ENCODE measurements around the gene PPFIA3. TPM values are rescaled to one million over a fixed set of nuclear protein-coding genes. Genes with fewer than 3 reads are reported as not detected.

Gene PPFIA3
- total and polyA plus RNA-seq, 2 donors (not counting 1 experiment from before 2014, with no cell fraction given): 0.62 to 1.3 TPM

DNA sequence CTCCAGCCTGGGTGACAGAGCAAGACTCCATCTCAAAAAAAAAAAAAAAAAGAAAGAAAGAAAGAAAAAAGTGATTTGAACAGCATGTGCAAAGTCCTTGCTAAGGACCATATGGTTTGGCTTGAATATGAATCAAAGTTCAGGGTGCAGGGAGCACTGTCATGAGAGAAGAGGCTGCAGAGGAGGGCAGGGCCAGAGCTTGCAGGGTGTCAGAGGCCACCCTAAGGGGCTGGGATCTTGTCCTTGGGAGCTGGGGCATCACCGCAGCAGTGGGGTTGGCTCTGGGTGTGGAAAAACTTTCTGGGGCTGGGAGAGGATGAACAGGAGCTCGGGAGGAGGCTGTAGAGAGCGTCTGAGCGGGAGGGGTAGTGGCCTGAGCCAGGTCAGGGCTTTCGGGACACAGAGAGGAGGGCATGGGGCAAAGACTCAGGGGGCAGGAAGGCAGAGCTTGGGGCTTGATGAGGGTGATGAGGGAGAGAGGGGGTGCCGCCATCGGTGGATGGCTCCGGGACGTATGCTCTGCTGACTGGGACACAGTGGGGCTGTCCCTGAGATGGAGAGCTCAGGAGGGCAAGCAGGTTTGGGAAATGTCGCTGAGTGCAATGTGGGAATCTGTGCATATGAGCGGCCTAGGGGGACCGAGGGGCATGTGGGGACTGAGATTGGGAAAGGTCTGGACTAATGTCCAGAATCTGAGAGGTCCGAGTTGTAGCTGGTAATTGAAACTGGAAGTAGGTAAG, 41.3 kb downstream of the PPFIA3 start:
- Histone ChIP-seq H3K9ac (ENCODE audit: insufficient read depth, low read length) (no peak overlapping the region), H3K27me3 (ENCODE audit: control insufficient read depth, insufficient read depth, low read length) (no peaks in the 10 kb centered on the region), H2AFZ (ENCODE audit: low read length) (no peak overlapping the region), H3K9me3 (ENCODE audit: control insufficient read depth, insufficient read depth, low read depth, low read length) (no peaks in the 10 kb centered on the region), H3K79me2 (ENCODE audit: control insufficient read depth, insufficient read depth, low read length) (no peaks in the 10 kb centered on the region), H3K4me1 (ENCODE audit: control insufficient read depth, extremely low read depth, insufficient read depth, low read length) (peaks cover 5% of the 10 kb centered on the region), H3K27ac (ENCODE audit: insufficient read depth, low read length) (no peak overlapping the region), H3K36me3 (ENCODE audit: control insufficient read depth, insufficient read depth, low read length) (no peaks in the 10 kb centered on the region), H3K4me2 (ENCODE audit: extremely low read depth, insufficient read depth, low read length) (no peak overlapping the region), H4K20me1 (ENCODE audit: control insufficient read depth, extremely low read depth, insufficient read depth, low read length) (no peaks in the 10 kb centered on the region), H3K4me3 (replicated peaks in 1 of 4; ENCODE audit: control extremely low read depth in 1 of 4, insufficient read depth in 1 of 4, low read depth in 3 of 4, low read length in 4 of 4) (no peak overlapping the region)
- no peak for DNase-seq (ENCODE audit: low read depth in 2 of 2)
- TF ChIP-seq EZH2 (IDR thresholded peaks at IDR 0.05; ENCODE audit: low read length, missing control alignments): no peak
- TF ChIP-seq, protein P1, sequence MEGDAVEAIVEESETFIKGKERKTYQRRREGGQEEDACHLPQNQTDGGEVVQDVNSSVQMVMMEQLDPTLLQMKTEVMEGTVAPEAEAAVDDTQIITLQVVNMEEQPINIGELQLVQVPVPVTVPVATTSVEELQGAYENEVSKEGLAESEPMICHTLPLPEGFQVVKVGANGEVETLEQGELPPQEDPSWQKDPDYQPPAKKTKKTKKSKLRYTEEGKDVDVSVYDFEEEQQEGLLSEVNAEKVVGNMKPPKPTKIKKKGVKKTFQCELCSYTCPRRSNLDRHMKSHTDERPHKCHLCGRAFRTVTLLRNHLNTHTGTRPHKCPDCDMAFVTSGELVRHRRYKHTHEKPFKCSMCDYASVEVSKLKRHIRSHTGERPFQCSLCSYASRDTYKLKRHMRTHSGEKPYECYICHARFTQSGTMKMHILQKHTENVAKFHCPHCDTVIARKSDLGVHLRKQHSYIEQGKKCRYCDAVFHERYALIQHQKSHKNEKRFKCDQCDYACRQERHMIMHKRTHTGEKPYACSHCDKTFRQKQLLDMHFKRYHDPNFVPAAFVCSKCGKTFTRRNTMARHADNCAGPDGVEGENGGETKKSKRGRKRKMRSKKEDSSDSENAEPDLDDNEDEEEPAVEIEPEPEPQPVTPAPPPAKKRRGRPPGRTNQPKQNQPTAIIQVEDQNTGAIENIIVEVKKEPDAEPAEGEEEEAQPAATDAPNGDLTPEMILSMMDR (conservative IDR thresholded peaks at IDR 0.05 in 1 of 2, IDR thresholded peaks at IDR 0.05 in 1 of 2; ENCODE audit: low read depth in 1 of 2, low read length in 2 of 2): no peak

GRCh38 chr19:49161987-49162386, 42.6 kb downstream of the PPFIA3 start:
- TF ChIP-seq EZH2 (IDR thresholded peaks at IDR 0.05; ENCODE audit: low read length, missing control alignments): no peak
- TF ChIP-seq, protein P1 (conservative IDR thresholded peaks at IDR 0.05 in 1 of 2, IDR thresholded peaks at IDR 0.05 in 1 of 2; ENCODE audit: low read depth in 1 of 2, low read length in 2 of 2): no peak

DNA sequence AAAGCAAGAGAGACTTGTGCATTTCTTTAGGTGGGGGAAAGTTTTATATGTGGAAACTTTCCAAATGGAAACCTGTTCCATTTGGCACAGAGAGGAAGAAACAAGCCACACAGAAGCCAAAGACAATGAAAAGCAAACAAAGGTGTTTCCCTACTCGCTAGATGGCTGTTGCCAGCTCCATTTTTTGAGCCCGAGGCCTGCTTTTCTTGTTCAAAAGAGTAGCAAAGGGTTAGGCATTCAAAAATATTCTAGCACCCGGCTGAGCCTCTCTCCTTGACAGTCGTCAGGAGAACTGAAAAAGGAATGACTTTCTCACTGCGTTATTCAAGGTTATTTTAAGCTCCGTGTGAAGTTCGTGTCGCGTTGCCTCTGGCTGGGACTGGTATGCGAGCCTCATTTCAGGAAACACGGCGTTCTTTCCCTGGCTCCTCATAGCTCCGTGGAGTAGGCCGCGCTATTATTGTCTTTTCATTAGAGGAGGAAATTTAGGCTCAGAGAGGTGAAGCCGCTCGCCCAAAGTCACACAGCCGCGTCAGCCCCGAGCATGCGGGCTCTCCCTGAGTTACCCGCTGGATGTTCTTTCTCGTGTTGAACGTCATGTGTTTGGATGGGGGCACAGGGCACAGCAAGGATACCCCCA, 45.9 kb downstream of the PPFIA3 start:
- Histone ChIP-seq H3K36me3 (ENCODE audit: control insufficient read depth, insufficient read depth, low read length) (no peaks in the 10 kb centered on the region), H3K4me2 (ENCODE audit: extremely low read depth, insufficient read depth, low read length) (no peak overlapping the region), H4K20me1 (ENCODE audit: control insufficient read depth, extremely low read depth, insufficient read depth, low read length) (no peaks in the 10 kb centered on the region), H3K27ac (ENCODE audit: insufficient read depth, low read length) (no peak overlapping the region), H3K4me1 (ENCODE audit: control insufficient read depth, extremely low read depth, insufficient read depth, low read length) (no peaks in the 10 kb centered on the region), H3K9ac (ENCODE audit: insufficient read depth, low read length) (no peak overlapping the region), H3K27me3 (ENCODE audit: control insufficient read depth, insufficient read depth, low read length) (no peaks in the 10 kb centered on the region), H3K79me2 (ENCODE audit: control insufficient read depth, insufficient read depth, low read length) (no peaks in the 10 kb centered on the region), H3K9me3 (ENCODE audit: control insufficient read depth, insufficient read depth, low read depth, low read length) (no peaks in the 10 kb centered on the region), H2AFZ (ENCODE audit: low read length) (no peak overlapping the region), H3K4me3 (replicated peaks in 1 of 4; ENCODE audit: control extremely low read depth in 1 of 4, insufficient read depth in 1 of 4, low read depth in 3 of 4, low read length in 4 of 4) (no peak overlapping the region)
- peak in 1 of 2 donors; percentile 34 for DNase-seq (ENCODE audit: low read depth in 2 of 2)
- TF ChIP-seq EZH2 (IDR thresholded peaks at IDR 0.05; ENCODE audit: low read length, missing control alignments): no peak
- TF ChIP-seq, protein P1 (conservative IDR thresholded peaks at IDR 0.05 in 1 of 2, IDR thresholded peaks at IDR 0.05 in 1 of 2; ENCODE audit: low read depth in 1 of 2, low read length in 2 of 2): no peak

More at GRCh38 chr19:49161987-49162386, 42.6 kb downstream of the PPFIA3 start:
- Histone ChIP-seq H2AFZ (ENCODE audit: low read length) (no peak overlapping the region), H3K4me2 (ENCODE audit: extremely low read depth, insufficient read depth, low read length) (no peak overlapping the region), H3K9ac (ENCODE audit: insufficient read depth, low read length) (no peak overlapping the region), H3K9me3 (ENCODE audit: control insufficient read depth, insufficient read depth, low read depth, low read length) (no peaks in the 10 kb centered on the region), H3K27me3 (ENCODE audit: control insufficient read depth, insufficient read depth, low read length) (no peaks in the 10 kb centered on the region), H3K79me2 (ENCODE audit: control insufficient read depth, insufficient read depth, low read length) (no peaks in the 10 kb centered on the region), H4K20me1 (ENCODE audit: control insufficient read depth, extremely low read depth, insufficient read depth, low read length) (no peaks in the 10 kb centered on the region), H3K4me1 (ENCODE audit: control insufficient read depth, extremely low read depth, insufficient read depth, low read length) (peaks cover 5% of the 10 kb centered on the region), H3K27ac (ENCODE audit: insufficient read depth, low read length) (no peak overlapping the region), H3K36me3 (ENCODE audit: control insufficient read depth, insufficient read depth, low read length) (no peaks in the 10 kb centered on the region), H3K4me3 (replicated peaks in 1 of 4; ENCODE audit: control extremely low read depth in 1 of 4, insufficient read depth in 1 of 4, low read depth in 3 of 4, low read length in 4 of 4) (no peak overlapping the region)
- peak in 1 of 2 donors; percentile 48 for DNase-seq (ENCODE audit: low read depth in 2 of 2)

Data from fibroblast of lung (primary cell).